HEK293 (cell line): ENCODE data around the gene DNAH9.

Source experiments
- CTCF ChIP-seq: fragments of 450-650 bp; formaldehyde crosslinking; IDR thresholded peaks from 2 replicates; pipeline ENCODE4 v1.5.1; 2016; ENCODE audit warnings: missing biosample characterization, missing genetic modification characterization
- ZNF404 ChIP-seq: fragments of 450-650 bp; formaldehyde crosslinking; IDR thresholded peaks from 2 replicates; pipeline ENCODE4 v1.5.1; 2017; ENCODE audit warnings: missing biosample characterization, missing genetic modification characterization
- ZNF664 ChIP-seq: fragments of 450-650 bp; formaldehyde crosslinking; IDR thresholded peaks from 2 replicates; pipeline ENCODE4 v1.5.1; 2016; ENCODE audit warnings: missing biosample characterization, missing genetic modification characterization
- ZNF747 ChIP-seq: fragments of 450-650 bp; formaldehyde crosslinking; IDR thresholded peaks from 2 replicates; pipeline ENCODE4 v1.5.1; 2016; ENCODE audit warnings: missing biosample characterization, missing genetic modification characterization

- TF ChIP-seq CTCF (no peak), ZNF404 (tag by site-specific recombination) (no peak), ZNF747 (tag by site-specific recombination) (no peak), ZNF664 (no peak)
These were observed 40.5 kb downstream of the DNAH9 start for GRCh38 chr17:11638700-11639265.
